ENCODE data around the gene KAT7.
"Not testable (repeated sequence)": the region's sequence is repeated elsewhere in the genome, so short reads cannot be mapped to it uniquely, and the experiment has no call there.

Gene KAT7

DNA sequence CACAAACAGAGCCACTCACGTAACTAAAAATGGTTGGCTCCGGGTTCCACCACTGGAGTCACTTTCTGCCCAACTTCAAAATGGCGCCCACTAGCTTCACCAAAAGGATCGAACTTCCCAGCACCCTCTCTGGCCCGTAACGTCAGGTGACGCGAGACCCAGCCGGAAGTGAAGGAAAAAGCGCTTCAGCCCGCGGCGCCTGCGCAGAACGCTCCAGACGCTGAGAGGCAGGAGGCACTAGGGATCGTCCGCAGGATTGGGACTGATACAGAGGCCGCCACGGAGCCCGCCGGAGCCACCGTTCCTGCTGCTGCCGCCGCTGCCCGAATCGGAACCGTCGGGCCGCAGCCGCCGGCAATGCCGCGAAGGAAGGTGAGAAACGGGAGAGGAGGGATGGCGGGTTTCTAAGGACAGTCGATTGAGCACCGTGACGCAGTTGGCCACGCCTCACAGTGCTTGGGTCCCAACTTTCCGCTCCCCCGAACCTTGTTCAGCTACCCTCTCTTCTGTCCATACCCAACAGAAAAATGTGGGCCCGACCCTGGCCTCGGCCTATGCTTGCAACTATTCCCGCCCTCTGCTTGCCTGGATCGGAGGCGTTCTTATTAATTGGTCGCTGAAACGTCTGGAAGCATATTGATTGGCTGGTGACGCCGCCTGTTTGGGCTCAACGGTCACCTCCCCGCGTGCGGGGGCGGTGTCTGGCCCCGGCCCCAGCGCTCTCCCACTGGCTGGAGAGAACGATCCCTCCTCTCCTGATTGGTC is at the start of gene KAT7:
Gene KAT7 (plus strand): TSS at position 204 of the 765 bp plus-strand sequence. CDS start 154 bp downstream, at position 358.
- DNase-seq (ENCODE audit: low read depth): peak; percentile 96

DNA sequence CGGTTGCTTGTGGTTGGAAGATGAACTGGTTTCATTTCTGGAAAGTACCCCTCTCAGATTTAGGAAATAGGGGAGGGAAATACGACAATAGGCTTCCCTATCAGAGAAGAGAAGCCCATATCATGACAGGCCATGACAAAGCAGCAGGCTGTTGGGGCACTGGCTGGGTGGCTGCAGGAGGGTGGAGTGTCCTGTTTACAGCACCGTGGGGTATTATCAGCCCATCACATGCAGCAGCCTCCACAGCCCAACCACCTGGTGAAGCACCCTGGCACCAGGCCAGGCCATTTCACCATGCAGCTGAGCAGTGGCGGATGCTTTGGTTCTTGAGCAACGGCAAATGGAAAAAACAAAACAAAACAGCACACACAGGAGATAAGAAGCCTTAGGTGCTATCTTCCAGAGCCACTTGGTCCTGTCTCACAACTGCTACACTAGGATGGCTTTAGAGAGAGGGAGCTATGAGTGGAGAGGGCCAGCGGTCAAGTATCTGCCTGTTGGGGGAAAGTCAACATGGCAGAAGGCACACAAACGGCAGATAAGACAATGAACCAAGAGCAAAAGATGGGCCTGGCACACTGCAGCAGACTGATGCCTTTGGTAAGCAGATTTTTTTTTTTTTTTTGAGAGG is 48.7 kb upstream of the KAT7 start:
- DNase-seq (ENCODE audit: low read depth): no peak

DNA sequence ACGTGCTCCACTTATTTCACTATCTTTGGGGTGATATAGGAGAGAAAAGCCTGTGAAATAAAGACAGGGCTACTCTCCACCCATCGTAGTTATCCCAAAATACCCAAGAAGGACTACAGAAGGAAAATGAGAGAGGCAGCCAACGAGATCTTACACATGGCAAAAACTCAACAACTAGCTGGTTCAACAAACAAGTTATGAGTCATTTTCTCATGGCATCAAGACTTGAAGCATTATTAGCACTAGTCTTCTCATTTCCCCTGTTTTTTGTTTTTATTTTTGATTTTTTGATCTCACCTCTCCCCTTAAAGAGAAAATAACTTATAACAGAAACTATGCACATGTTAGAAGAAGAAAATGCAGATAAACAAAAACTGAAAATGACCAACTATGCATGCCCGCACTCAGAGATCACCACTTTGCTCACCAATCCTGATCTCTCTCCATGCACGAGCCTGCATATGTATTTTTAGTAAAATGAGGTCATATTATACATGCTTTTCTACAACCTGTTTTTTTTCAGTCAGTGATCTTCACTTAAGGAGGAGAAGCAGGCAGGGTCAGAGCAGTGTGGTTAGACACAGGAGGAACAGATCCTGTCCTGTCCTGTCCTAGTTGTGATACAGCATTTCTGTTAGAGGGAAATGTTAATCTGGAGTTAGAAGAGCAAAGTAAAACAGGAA is 47.3 kb upstream of the KAT7 start:
- no peak for DNase-seq (ENCODE audit: low read depth)

GRCh38 chr17:49741692-49742076 is 46.8 kb upstream of the KAT7 start:
- no peak for DNase-seq (ENCODE audit: low read depth)

GRCh38 chr17:49742166-49742638 is 46.3 kb upstream of the KAT7 start:
- DNase-seq (ENCODE audit: low read depth): no peak

DNA sequence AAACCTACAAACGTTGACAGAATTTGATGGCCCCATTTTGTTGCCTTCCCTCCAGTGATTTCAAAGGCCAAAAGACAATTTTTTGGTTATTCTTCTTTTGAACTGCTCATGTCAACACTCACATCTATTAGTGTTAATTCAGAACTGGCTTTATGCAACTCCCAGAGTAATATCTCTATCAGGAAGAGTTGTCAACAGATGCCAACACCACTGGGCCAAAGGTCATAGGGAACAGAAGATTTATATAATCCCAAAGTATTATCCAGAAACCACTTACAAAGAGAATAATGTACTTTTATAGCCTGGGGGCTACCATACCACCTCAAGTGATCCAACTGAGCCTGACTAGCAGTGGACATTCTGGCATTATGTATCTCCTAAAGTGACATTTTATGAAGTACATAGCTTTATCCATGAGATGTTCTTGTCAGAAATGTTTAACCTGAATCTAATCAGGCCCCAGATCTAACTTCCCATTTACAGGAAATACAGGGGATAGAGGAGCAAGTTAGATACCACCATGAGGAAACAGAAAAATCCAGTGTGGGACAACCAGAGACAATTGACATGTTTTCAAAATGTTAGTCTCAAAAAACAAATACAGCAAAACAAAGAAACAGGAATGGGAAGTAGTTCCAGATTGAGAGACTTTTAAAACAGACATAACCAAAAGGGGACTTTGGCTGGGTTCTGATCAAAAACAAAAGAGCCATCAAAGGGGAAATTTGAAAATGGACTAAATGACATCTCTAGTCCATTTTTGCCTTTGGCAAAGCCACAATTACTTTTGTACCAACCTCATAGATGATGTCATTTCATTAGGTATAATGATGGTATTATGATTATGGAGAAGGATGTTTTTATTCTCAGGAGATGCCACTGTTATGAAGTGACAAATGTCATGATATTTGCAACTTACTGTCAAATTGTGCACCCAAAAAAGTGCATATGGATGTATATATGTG is 43.0 kb upstream of the KAT7 start:
- no peak for DNase-seq (ENCODE audit: low read depth)

DNA sequence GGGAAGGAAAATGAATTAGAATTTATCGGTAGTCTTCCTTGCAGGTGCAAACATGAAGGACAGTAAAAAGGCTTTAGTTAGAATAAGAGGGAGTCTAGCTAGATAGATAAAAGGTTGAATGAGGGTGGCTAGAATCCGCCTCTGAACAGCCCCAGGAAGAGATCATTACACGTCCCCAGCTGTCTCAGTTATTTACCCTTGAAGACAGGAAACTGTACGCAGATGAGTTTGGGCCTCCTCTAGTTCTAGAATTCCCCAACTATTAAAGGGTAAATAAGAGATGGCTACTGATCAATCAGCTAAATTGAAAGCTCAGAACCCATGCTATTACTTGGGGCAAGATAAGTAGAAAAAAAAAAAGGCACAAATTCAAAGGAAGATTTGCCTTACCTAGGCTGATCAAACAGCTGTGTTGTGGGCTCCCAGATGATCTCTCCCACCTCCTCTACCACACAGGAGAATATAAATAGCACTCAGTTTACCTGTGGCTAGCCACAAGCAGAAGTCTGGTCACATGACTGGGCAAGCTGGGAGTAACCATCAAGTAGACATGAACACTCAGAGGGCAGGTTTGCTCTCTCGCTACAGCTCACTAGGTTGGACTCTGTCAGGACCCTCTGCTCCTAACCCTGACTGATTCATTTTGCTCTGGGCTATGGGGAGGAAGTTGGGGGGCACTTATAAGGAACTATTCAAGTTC is 41.5 kb upstream of the KAT7 start:
- no peak for DNase-seq (ENCODE audit: low read depth)

DNA sequence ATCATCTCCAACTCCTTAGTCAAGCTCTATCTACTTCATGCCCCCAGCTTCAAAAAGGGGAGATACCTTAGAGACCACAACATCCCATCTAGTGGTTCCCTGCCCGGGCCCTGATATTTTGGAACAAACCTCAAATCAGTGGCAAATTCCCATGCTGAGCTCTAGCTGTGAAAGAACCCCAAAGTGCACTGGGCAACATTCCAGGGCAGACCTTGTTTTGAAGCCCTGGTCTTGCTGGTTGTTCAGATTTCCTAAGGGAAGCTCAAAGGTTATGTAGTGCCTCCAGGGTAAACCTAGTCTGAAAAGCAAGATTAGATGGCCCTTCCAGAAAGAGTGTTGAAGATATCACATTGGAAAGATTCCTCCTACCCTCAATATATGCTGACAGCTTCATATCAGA is 40.8 kb upstream of the KAT7 start:
- DNase-seq (ENCODE audit: low read depth): no peak

DNA sequence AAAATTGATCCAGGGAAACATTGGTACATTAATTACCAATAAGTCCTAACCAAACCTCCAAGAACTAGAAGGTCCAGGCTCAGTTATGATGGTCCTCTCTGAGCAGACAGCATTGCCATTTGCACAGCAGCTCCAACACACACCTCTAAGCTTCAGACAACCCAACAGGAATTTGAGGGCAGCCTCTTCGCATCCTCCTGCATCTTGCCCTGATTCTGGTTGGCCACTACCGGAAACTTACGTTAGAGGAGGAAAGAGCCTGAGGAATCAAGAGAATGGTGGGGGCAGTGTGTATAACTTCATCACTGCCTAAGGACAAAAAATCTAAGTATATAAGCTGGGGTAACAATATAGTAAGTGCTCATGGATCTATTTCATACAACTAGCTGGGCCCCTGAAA is 40.3 kb upstream of the KAT7 start:
- no peak for DNase-seq (ENCODE audit: low read depth)

- DNase-seq (ENCODE audit: low read depth): no peak
These were observed 39.7 kb upstream of the KAT7 start for GRCh38 chr17:49748791-49749190.

- no peak for DNase-seq (ENCODE audit: low read depth)
These were observed 38.8 kb upstream of the KAT7 start for GRCh38 chr17:49749730-49750129.

GRCh38 chr17:49752508-49752907 is 36.0 kb upstream of the KAT7 start:
- DNase-seq (ENCODE audit: low read depth): no peak

GRCh38 chr17:49753959-49754391 is 34.5 kb upstream of the KAT7 start:
- no peak for DNase-seq (ENCODE audit: low read depth)

DNA sequence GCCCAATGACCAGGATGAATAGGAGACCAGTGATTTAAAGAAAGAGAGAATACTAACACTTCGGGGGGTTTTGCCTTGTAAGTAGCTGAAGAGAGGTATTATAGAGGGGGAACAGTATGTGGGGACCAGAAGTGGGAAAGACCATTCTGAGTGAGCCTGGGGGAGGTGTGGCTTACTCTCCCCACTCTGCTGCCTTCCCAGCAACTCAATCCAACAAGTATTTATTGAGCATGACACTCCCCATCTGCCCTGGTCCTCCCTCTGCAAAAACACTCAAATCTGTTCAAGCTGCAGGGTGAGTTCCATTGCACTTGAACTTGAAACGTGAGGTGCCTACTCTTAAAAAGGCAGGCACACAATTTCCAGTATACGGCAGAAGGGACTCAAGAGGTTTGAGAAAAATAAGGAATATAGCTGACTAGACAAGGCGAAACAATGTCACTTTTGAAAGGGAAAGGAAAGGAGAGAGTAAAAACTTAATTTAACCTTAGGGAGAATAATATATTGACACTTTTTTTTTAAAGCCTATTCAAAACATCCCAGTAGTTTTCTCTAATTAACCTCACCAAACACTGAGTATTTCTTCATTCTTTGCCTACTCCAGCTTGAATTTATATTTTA is 32.7 kb upstream of the KAT7 start:
- no peak for DNase-seq (ENCODE audit: low read depth)

- no peak for DNase-seq (ENCODE audit: low read depth)
These were observed 31.9 kb upstream of the KAT7 start for GRCh38 chr17:49756323-49757150.

- no peak for DNase-seq (ENCODE audit: low read depth)
These were observed 31.2 kb upstream of the KAT7 start for GRCh38 chr17:49757151-49757777.

DNA sequence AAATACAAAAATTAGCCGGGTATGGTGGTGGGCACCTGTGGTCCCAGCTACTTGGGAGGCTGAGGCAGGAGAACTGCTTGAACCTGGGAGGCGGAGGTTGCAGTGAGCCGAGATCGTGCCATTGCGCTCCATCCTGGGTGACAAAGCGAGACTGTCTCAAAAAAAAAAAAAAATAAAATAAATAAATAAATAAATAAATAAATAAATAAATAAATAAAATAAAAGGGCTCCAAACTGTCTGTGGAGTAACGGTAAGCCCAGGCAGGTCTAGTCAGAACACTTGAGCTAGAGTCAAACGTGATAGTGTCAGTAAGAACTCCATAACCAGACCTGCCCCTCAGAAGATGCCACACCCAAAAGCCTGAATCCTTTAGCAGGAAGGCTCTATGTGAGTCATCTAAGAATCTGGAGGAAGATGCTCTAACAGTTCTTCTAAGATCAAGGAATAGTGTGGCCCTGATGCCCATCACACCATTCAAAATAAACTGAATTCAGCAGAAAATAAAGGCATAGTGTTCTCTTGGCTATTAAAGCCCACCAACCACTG is 29.9 kb upstream of the KAT7 start:
- not testable (repeated sequence) for DNase-seq (ENCODE audit: low read depth)

- DNase-seq (ENCODE audit: low read depth): no peak
These were observed 29.3 kb upstream of the KAT7 start for GRCh38 chr17:49759203-49759602.

- no peak for DNase-seq (ENCODE audit: low read depth)
These were observed 28.2 kb upstream of the KAT7 start for GRCh38 chr17:49760296-49760695.
